IgD-negative memory B cell (primary cell): ENCODE results near the gene AEBP1. TPM values are rescaled to one million over a fixed set of nuclear protein-coding genes. Genes with fewer than 3 reads are reported as not detected.

ENCODE experiments used
- H3K27ac Mint-ChIP-seq, 3 donors: one replicate each; pipeline ENCODE4 v1.8.0; 2020 to 2022; ENCODE audit warnings: mild to moderate bottlenecking in 3 of 3, mixed read lengths in 3 of 3, moderate library complexity in 1 of 3
- H3K27me3 Mint-ChIP-seq: one replicate; pipeline ENCODE4 v1.8.0; 2021; ENCODE audit warnings: mixed read lengths
- H3K36me3 Mint-ChIP-seq: one replicate; pipeline ENCODE4 v1.8.0; 2020; ENCODE audit warnings: mild to moderate bottlenecking, mixed read lengths
- H3K4me1 Mint-ChIP-seq, 3 donors: one replicate each; pipeline ENCODE4 v1.8.0; 2020 to 2022; ENCODE audit warnings: mixed read lengths in 3 of 3, mild to moderate bottlenecking in 1 of 3
- H3K4me3 Mint-ChIP-seq, 4 donors: one replicate each; pipeline ENCODE4 v1.8.0; 2020 to 2022; ENCODE audit warnings: mild to moderate bottlenecking in 4 of 4, mixed read lengths in 4 of 4, moderate library complexity in 3 of 4
- H3K9me3 Mint-ChIP-seq, 3 donors: one replicate each; pipeline ENCODE4 v1.8.0; 2020 to 2021; ENCODE audit warnings: mixed read lengths in 3 of 3, mild to moderate bottlenecking in 1 of 3
- polyA plus RNA-seq: library from polyadenylated mRNA; unstranded; fragments of 300-500 nt; fragmentation: Illumina TruSeq; gene quantifications from one replicate; pipeline ENCODE4 v1.2.3, GENCODE V29; 2021

The AEBP1 gene
- polyA plus RNA-seq, 1 donor from 2014 or later = 3.7 TPM

- Mint-ChIP-seq H3K4me3 (peak overlapping the region in 1 of 4 donors; percentile 5), H3K4me1 (peaks cover 21 to 50% (median 46%) of the 10 kb centered on the region in 3 donors), H3K27me3 (peaks cover 1% of the 10 kb centered on the region), H3K9me3 (no peaks in the 10 kb centered on the region), H3K36me3 (peaks cover 2% of the 10 kb centered on the region), H3K27ac (peak overlapping the region; percentile 73 to 88 (median 79))
Observed at GRCh38 chr7:44063547-44063893, 40.6 kb upstream of the AEBP1 start.

GRCh38 chr7:44063894-44064651 lies 40.1 kb upstream of the AEBP1 start:
- Mint-ChIP-seq H3K4me3 (no peak overlapping the region), H3K9me3 (no peaks in the 10 kb centered on the region), H3K27me3 (peaks cover under 1% of the 10 kb centered on the region), H3K27ac (peak overlapping the region; percentile 39 to 79 (median 73)), H3K4me1 (peaks cover 17 to 47% (median 43%) of the 10 kb centered on the region in 3 donors), H3K36me3 (no peaks in the 10 kb centered on the region)

- Mint-ChIP-seq H3K9me3 (no peaks in the 10 kb centered on the region), H3K4me3 (peak overlapping the region in 3 of 4 donors; percentile 16 to 68 (median 32)), H3K36me3 (no peaks in the 10 kb centered on the region), H3K27ac (peak overlapping the region; percentile 53 to 82 (median 79)), H3K27me3 (no peaks in the 10 kb centered on the region), H3K4me1 (peaks cover 16 to 42% (median 41%) of the 10 kb centered on the region in 3 donors)
Observed at GRCh38 chr7:44064791-44065430, 39.2 kb upstream of the AEBP1 start.

GRCh38 chr7:44065431-44066110 lies 38.6 kb upstream of the AEBP1 start, which contains the start of gene PGAM2:
PGAM2 (minus strand) TSS chr7:44065567; CDS start chr7:44065529, 38 bp downstream.
- Mint-ChIP-seq H3K9me3 (no peaks in the 10 kb centered on the region), H3K4me3 (peak within 1 kb of the TSS in 3 of 4 donors; percentile 16 to 82 (median 63)), H3K4me1 (peaks cover 16 to 39% (median 38%) of the 10 kb centered on the region in 3 donors), H3K36me3 (no peaks in the 10 kb centered on the region), H3K27ac (peak within 1 kb of the TSS; percentile 53 to 82 (median 79)), H3K27me3 (no peaks in the 10 kb centered on the region)

GRCh38 chr7:44066111-44066460 lies 38.1 kb upstream of the AEBP1 start:
- peaks cover 18 to 43% (median 40%) of the 10 kb centered on the region in 3 donors for H3K4me1 Mint-ChIP-seq
- peaks cover 1% of the 10 kb centered on the region for H3K36me3 Mint-ChIP-seq
- peak overlapping the region; percentile 53 to 82 (median 79) for H3K27ac Mint-ChIP-seq
- H3K27me3 Mint-ChIP-seq = no peaks in the 10 kb centered on the region
- H3K4me3 Mint-ChIP-seq = peak overlapping the region in 1 of 4 donors; percentile 63
- H3K9me3 Mint-ChIP-seq = no peaks in the 10 kb centered on the region

- no peak overlapping the region for H3K4me3 Mint-ChIP-seq
- peak overlapping the region; percentile 79 to 88 (median 82) for H3K27ac Mint-ChIP-seq
- no peaks in the 10 kb centered on the region for H3K9me3 Mint-ChIP-seq
- no peaks in the 10 kb centered on the region for H3K27me3 Mint-ChIP-seq
- peaks cover 4% of the 10 kb centered on the region for H3K36me3 Mint-ChIP-seq
- peaks cover 21 to 45% (median 39%) of the 10 kb centered on the region in 3 donors for H3K4me1 Mint-ChIP-seq
Observed at GRCh38 chr7:44066494-44067063, 37.6 kb upstream of the AEBP1 start.

- H3K27me3 Mint-ChIP-seq = no peaks in the 10 kb centered on the region
- H3K4me3 Mint-ChIP-seq = peak overlapping the region in 1 of 4 donors; percentile 37
- H3K4me1 Mint-ChIP-seq = peaks cover 26 to 50% (median 44%) of the 10 kb centered on the region in 3 donors
- H3K27ac Mint-ChIP-seq = peak overlapping the region; percentile 63 to 88 (median 79)
- H3K36me3 Mint-ChIP-seq = peaks cover 4% of the 10 kb centered on the region
- no peaks in the 10 kb centered on the region for H3K9me3 Mint-ChIP-seq
Observed at GRCh38 chr7:44067064-44067951, 36.8 kb upstream of the AEBP1 start.

- peak overlapping the region in 2 of 3 donors; percentile 27 to 79 for H3K27ac Mint-ChIP-seq
Observed at GRCh38 chr7:44068054-44068453, 36.1 kb upstream of the AEBP1 start.

GRCh38 chr7:44071726-44072363 lies 32.3 kb upstream of the AEBP1 start:
- Mint-ChIP-seq H3K27me3 (no peaks in the 10 kb centered on the region), H3K27ac (peak overlapping the region; percentile 85 to 96 (median 86)), H3K36me3 (peaks cover 6% of the 10 kb centered on the region), H3K4me3 (peak overlapping the region in 2 of 4 donors; percentile 21 to 42), H3K4me1 (peaks cover 34 to 44% (median 37%) of the 10 kb centered on the region in 3 donors), H3K9me3 (no peaks in the 10 kb centered on the region)

More at GRCh38 chr7:44068054-44068453, 36.1 kb upstream of the AEBP1 start:
- peaks cover 6% of the 10 kb centered on the region for H3K36me3 Mint-ChIP-seq
- H3K4me3 Mint-ChIP-seq = no peak overlapping the region
- H3K9me3 Mint-ChIP-seq = no peaks in the 10 kb centered on the region
- no peaks in the 10 kb centered on the region for H3K27me3 Mint-ChIP-seq
- H3K4me1 Mint-ChIP-seq = peaks cover 31 to 51% (median 48%) of the 10 kb centered on the region in 3 donors

- H3K4me3 Mint-ChIP-seq = peak overlapping the region in 3 of 4 donors; percentile 2 to 63 (median 42)
- H3K36me3 Mint-ChIP-seq = peaks cover 6% of the 10 kb centered on the region
Observed at GRCh38 chr7:44072364-44073231, 31.5 kb upstream of the AEBP1 start.

GRCh38 chr7:44073664-44074348 lies 30.3 kb upstream of the AEBP1 start:
- H3K4me3 Mint-ChIP-seq = peak overlapping the region; percentile 37 to 75 (median 62)
- H3K27ac Mint-ChIP-seq = peak overlapping the region; percentile 85 to 97 (median 96)
- H3K36me3 Mint-ChIP-seq = peaks cover 9% of the 10 kb centered on the region
- no peaks in the 10 kb centered on the region for H3K9me3 Mint-ChIP-seq
- peaks cover 30 to 33% (median 31%) of the 10 kb centered on the region in 3 donors for H3K4me1 Mint-ChIP-seq
- no peaks in the 10 kb centered on the region for H3K27me3 Mint-ChIP-seq

More at GRCh38 chr7:44072364-44073231, 31.5 kb upstream of the AEBP1 start:
- Mint-ChIP-seq H3K27ac (peak overlapping the region; percentile 85 to 96 (median 86)), H3K27me3 (no peaks in the 10 kb centered on the region), H3K9me3 (no peaks in the 10 kb centered on the region), H3K4me1 (peaks cover 31 to 39% (median 33%) of the 10 kb centered on the region in 3 donors)

- Mint-ChIP-seq H3K27me3 (no peaks in the 10 kb centered on the region), H3K4me3 (peak overlapping the region; percentile 37 to 75 (median 54)), H3K9me3 (no peaks in the 10 kb centered on the region), H3K27ac (peak overlapping the region; percentile 85 to 97 (median 96)), H3K36me3 (peaks cover 9% of the 10 kb centered on the region), H3K4me1 (peaks cover 26 to 37% (median 28%) of the 10 kb centered on the region in 3 donors)
Observed at GRCh38 chr7:44074349-44074695, 29.8 kb upstream of the AEBP1 start.
